Measurements from ENCODE around the gene PTGES3L.

Gene PTGES3L

DNA sequence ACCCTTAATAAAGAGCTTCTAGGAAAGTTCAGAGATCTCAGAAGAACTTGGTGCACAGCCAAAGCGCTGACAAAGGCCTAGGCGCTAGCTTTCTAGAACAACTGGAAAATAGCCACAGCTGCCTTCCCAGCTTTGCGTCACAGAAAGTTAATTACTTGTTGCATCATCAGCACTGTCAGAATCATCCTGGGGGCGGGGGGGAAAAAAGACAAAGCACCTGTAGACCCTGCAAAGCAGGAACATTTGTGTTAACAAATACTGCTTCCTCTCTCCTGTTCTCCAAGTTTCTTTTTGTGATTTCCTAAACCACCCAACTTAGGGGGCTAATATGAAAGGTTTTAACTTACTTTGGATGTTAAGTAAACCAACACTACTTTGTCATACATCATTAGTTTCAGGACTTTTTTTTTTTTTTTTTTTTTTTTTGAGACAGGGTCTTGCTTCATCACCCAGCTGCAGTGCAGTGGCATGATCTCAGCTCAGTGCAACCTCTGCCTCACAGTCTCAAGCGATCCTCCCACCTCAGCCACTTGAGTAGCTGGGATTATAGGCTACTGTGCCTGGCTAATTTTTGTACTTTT, 10.8 kb downstream of the PTGES3L start:
- ATAC-seq (ENCODE audit: low read depth) = no peak
- Histone ChIP-seq H3K27ac (ENCODE audit: poor library complexity, severe bottlenecking) (no peak overlapping the region), H3K4me3 (ENCODE audit: severe bottlenecking) (no peak overlapping the region), H3K4me1 (ENCODE audit: insufficient read depth, poor library complexity, severe bottlenecking) (no peaks in the 10 kb centered on the region), H3K9me3 (ENCODE audit: severe bottlenecking) (no peaks in the 10 kb centered on the region), H3K36me3 (ENCODE audit: low read depth) (no peaks in the 10 kb centered on the region), H3K27me3 (ENCODE audit: insufficient read depth, poor library complexity, severe bottlenecking) (no peaks in the 10 kb centered on the region)
- no peak for TF ChIP-seq CTCF (IDR thresholded peaks at IDR 0.05; ENCODE audit: poor library complexity, severe bottlenecking)
- no peak for DNase-seq (ENCODE audit: low spot score)

DNA sequence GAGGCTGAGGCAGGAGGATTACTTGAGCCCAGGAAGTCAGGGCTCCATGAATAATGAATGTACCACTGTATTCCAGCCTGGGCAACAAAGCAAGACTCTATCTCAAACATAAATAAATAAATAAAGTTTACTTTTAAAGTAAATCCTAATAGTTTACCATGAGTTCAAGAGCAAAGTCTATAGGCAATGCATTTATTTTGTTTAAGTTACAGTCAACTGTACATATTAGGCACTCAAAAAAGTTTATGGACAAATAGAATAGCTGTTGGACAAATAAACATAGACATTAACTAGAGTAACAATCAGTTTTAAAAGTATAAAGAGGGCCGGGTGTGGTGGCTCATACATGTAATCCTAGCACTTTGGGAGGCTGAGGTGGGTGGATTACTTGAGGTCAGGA, 12.0 kb downstream of the PTGES3L start:
- TF ChIP-seq CTCF (IDR thresholded peaks at IDR 0.05; ENCODE audit: poor library complexity, severe bottlenecking) = no peak
- ATAC-seq (ENCODE audit: low read depth) (no peak), DNase-seq (ENCODE audit: low spot score) (no peak)
- Histone ChIP-seq H3K4me1 (ENCODE audit: insufficient read depth, poor library complexity, severe bottlenecking) (no peaks in the 10 kb centered on the region), H3K27ac (ENCODE audit: poor library complexity, severe bottlenecking) (no peak overlapping the region), H3K9me3 (ENCODE audit: severe bottlenecking) (no peaks in the 10 kb centered on the region), H3K27me3 (ENCODE audit: insufficient read depth, poor library complexity, severe bottlenecking) (no peaks in the 10 kb centered on the region), H3K4me3 (ENCODE audit: severe bottlenecking) (no peak overlapping the region), H3K36me3 (ENCODE audit: low read depth) (no peaks in the 10 kb centered on the region; the same call in 1 of the 2 replicates)

GRCh38 chr17:42964161-42964932, 15.5 kb downstream of the PTGES3L start, which contains the start of gene AARSD1:
Gene AARSD1, minus strand, starts transcription at chr17:42964454. Its CDS starts 14 bp downstream, at chr17:42964440.
- no peak for TF ChIP-seq CTCF (IDR thresholded peaks at IDR 0.05; ENCODE audit: poor library complexity, severe bottlenecking)
- H3K27ac ChIP-seq (ENCODE audit: poor library complexity, severe bottlenecking) = peak within 1 kb of the TSS; percentile 49
- H3K4me3 ChIP-seq (ENCODE audit: severe bottlenecking) = peak within 1 kb of the TSS; percentile 51
- peak; percentile 86 for DNase-seq (ENCODE audit: low spot score)
- peaks cover 32% of the 10 kb centered on the region for H3K36me3 ChIP-seq (ENCODE audit: low read depth)
- peak; percentile 90 for ATAC-seq (ENCODE audit: low read depth)
- H3K4me1 ChIP-seq (ENCODE audit: insufficient read depth, poor library complexity, severe bottlenecking) = no peaks in the 10 kb centered on the region
- H3K27me3 ChIP-seq (ENCODE audit: insufficient read depth, poor library complexity, severe bottlenecking) = no peaks in the 10 kb centered on the region
- no peaks in the 10 kb centered on the region for H3K9me3 ChIP-seq (ENCODE audit: severe bottlenecking)

- no peak for TF ChIP-seq CTCF (IDR thresholded peaks at IDR 0.05; ENCODE audit: poor library complexity, severe bottlenecking)
- Histone ChIP-seq H3K27me3 (ENCODE audit: insufficient read depth, poor library complexity, severe bottlenecking) (no peaks in the 10 kb centered on the region), H3K4me3 (ENCODE audit: severe bottlenecking) (no peak overlapping the region), H3K27ac (ENCODE audit: poor library complexity, severe bottlenecking) (no peak overlapping the region), H3K4me1 (ENCODE audit: insufficient read depth, poor library complexity, severe bottlenecking) (no peaks in the 10 kb centered on the region), H3K36me3 (ENCODE audit: low read depth) (peaks cover 64% of the 10 kb centered on the region), H3K9me3 (ENCODE audit: severe bottlenecking) (no peaks in the 10 kb centered on the region)
- DNase-seq (ENCODE audit: low spot score) = no peak
- ATAC-seq (ENCODE audit: low read depth) = no peak
Measured at GRCh38 chr17:42953669-42954068, 26.2 kb downstream of the PTGES3L start.
